Mucosa of stomach (tissue), 1 donor: ENCODE measurements around the gene C13orf42.
"Not testable (repeated sequence)": the region's sequence is repeated elsewhere in the genome, so short reads cannot be mapped to it uniquely, and the experiment has no call there.

ENCODE experiments used
- H3K27me3 ChIP-seq: one replicate; pipeline ENCODE4 v1.7.0; 2013; ENCODE audit warnings: mild to moderate bottlenecking, low read length; ENCODE audit not compliant: control insufficient read depth, insufficient read depth
- H3K36me3 ChIP-seq: one replicate; pipeline ENCODE4 v1.7.0; 2013; ENCODE audit warnings: low read length; ENCODE audit not compliant: control insufficient read depth, insufficient read depth
- H3K4me1 ChIP-seq: one replicate; pipeline ENCODE4 v1.7.0; 2013; ENCODE audit warnings: mild to moderate bottlenecking, low read length; ENCODE audit not compliant: control insufficient read depth, insufficient read depth
- H3K4me3 ChIP-seq: one replicate; pipeline ENCODE4 v1.7.0; 2013; ENCODE audit warnings: low read length
- H3K9ac ChIP-seq: one replicate; pipeline ENCODE4 v1.7.0; 2013; ENCODE audit warnings: mild to moderate bottlenecking, low read length, moderate library complexity
- H3K9me3 ChIP-seq: one replicate; pipeline ENCODE4 v1.7.0; 2013; ENCODE audit warnings: mild to moderate bottlenecking, low read length, moderate library complexity; ENCODE audit not compliant: control insufficient read depth
- donor health status: Pancreatic carcinoma.

C13orf42 gene

GRCh38 chr13:51080478-51081065 is 30.5 kb downstream of the C13orf42 start:
- H3K36me3 ChIP-seq, H3K27me3 ChIP-seq, H3K4me3 ChIP-seq, H3K4me1 ChIP-seq, H3K9ac ChIP-seq, H3K9me3 ChIP-seq: not testable (repeated sequence)

- H3K9ac ChIP-seq = no peak overlapping the region
- H3K4me1 ChIP-seq = no peaks in the 10 kb centered on the region
- no peaks in the 10 kb centered on the region for H3K36me3 ChIP-seq
- H3K9me3 ChIP-seq = no peaks in the 10 kb centered on the region
- H3K4me3 ChIP-seq = no peak overlapping the region
- no peaks in the 10 kb centered on the region for H3K27me3 ChIP-seq
Observed at GRCh38 chr13:51071493-51071892, 39.6 kb downstream of the C13orf42 start.

- Histone ChIP-seq H3K27me3 (no peaks in the 10 kb centered on the region), H3K9ac (no peak overlapping the region), H3K36me3 (no peaks in the 10 kb centered on the region), H3K9me3 (no peaks in the 10 kb centered on the region), H3K4me1 (no peaks in the 10 kb centered on the region), H3K4me3 (no peak overlapping the region)
Observed at GRCh38 chr13:51070005-51070649, 40.9 kb downstream of the C13orf42 start.

- no peak overlapping the region for H3K4me3 ChIP-seq
- no peak overlapping the region for H3K9ac ChIP-seq
- no peaks in the 10 kb centered on the region for H3K4me1 ChIP-seq
- H3K36me3 ChIP-seq = no peaks in the 10 kb centered on the region
- H3K27me3 ChIP-seq = no peaks in the 10 kb centered on the region
- no peaks in the 10 kb centered on the region for H3K9me3 ChIP-seq
Observed at GRCh38 chr13:51068501-51068900, 42.6 kb downstream of the C13orf42 start.

- H3K4me3 ChIP-seq = no peak overlapping the region
- no peaks in the 10 kb centered on the region for H3K36me3 ChIP-seq
- no peaks in the 10 kb centered on the region for H3K4me1 ChIP-seq
- H3K9me3 ChIP-seq = no peaks in the 10 kb centered on the region
- H3K9ac ChIP-seq = no peak overlapping the region
- H3K27me3 ChIP-seq = no peaks in the 10 kb centered on the region
Observed at GRCh38 chr13:51067706-51068105, 43.4 kb downstream of the C13orf42 start.

GRCh38 chr13:51067210-51067701 is 43.8 kb downstream of the C13orf42 start:
- Histone ChIP-seq H3K9ac (no peak overlapping the region), H3K27me3 (no peaks in the 10 kb centered on the region), H3K36me3 (no peaks in the 10 kb centered on the region), H3K4me1 (no peaks in the 10 kb centered on the region), H3K9me3 (no peaks in the 10 kb centered on the region), H3K4me3 (no peak overlapping the region)

- no peaks in the 10 kb centered on the region for H3K4me1 ChIP-seq
- H3K36me3 ChIP-seq = no peaks in the 10 kb centered on the region
- no peaks in the 10 kb centered on the region for H3K9me3 ChIP-seq
- no peak overlapping the region for H3K9ac ChIP-seq
- no peak overlapping the region for H3K4me3 ChIP-seq
- no peaks in the 10 kb centered on the region for H3K27me3 ChIP-seq
Observed at GRCh38 chr13:51066091-51066831, 44.8 kb downstream of the C13orf42 start.

GRCh38 chr13:51065372-51066090 is 45.5 kb downstream of the C13orf42 start:
- no peaks in the 10 kb centered on the region for H3K9me3 ChIP-seq
- H3K4me3 ChIP-seq = no peak overlapping the region
- no peaks in the 10 kb centered on the region for H3K4me1 ChIP-seq
- no peak overlapping the region for H3K9ac ChIP-seq
- no peaks in the 10 kb centered on the region for H3K36me3 ChIP-seq
- no peaks in the 10 kb centered on the region for H3K27me3 ChIP-seq

GRCh38 chr13:51064753-51065152 is 46.3 kb downstream of the C13orf42 start:
- no peaks in the 10 kb centered on the region for H3K9me3 ChIP-seq
- no peak overlapping the region for H3K4me3 ChIP-seq
- no peaks in the 10 kb centered on the region for H3K36me3 ChIP-seq
- no peaks in the 10 kb centered on the region for H3K27me3 ChIP-seq
- no peaks in the 10 kb centered on the region for H3K4me1 ChIP-seq
- H3K9ac ChIP-seq = no peak overlapping the region

GRCh38 chr13:51063909-51064308 is 47.2 kb downstream of the C13orf42 start:
- Histone ChIP-seq H3K27me3 (no peaks in the 10 kb centered on the region), H3K9me3 (no peaks in the 10 kb centered on the region), H3K4me1 (no peaks in the 10 kb centered on the region), H3K4me3 (no peak overlapping the region), H3K36me3 (no peaks in the 10 kb centered on the region), H3K9ac (no peak overlapping the region)

- H3K4me3 ChIP-seq = no peak overlapping the region
- no peak overlapping the region for H3K9ac ChIP-seq
- no peaks in the 10 kb centered on the region for H3K36me3 ChIP-seq
- H3K4me1 ChIP-seq = no peaks in the 10 kb centered on the region
- H3K9me3 ChIP-seq = no peaks in the 10 kb centered on the region
- H3K27me3 ChIP-seq = no peaks in the 10 kb centered on the region
Observed at GRCh38 chr13:51058461-51059167, 52.5 kb downstream of the C13orf42 start.
